ENCODE measurements around the gene NDST4.
A peak's percentile ranks its signal among the peaks of the same experiment; 100 is the strongest.

Gene NDST4

DNA sequence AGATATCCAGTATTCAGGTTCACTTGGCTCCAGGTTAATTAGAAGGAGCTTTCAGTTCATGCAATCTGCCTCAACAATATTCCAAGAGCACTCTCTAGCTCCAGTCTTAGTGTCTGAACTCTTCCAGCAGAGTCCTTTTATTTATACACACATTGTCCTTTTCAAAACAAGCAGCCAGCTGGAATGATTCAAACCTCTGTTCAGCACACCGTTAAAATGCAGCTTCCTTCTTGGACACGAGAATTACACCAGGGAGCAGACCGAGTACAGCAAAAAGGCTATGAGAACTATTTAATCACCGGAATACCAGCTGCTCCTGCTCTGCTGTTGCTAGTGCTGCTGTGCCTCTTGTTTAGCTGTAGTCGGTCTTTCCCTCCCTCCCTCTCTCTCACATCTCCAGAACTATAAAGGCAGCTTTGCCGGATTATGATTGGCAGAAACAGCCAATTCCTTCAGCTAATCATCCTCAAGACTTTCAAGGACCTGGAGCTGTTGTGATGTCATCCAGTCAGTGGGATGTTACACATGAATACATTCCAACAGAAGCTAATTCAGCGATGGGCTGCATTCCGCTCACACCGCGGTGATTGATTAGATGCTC lies at the start of gene NDST4:
Gene NDST4, minus strand, starts transcription at position 115 of the 601 bp plus-strand sequence. CDS start 36,584 bp downstream, outside the sequence.
- no peak for DNase-seq

GRCh38 chr4:115159141-115159540 lies 45.7 kb upstream of the NDST4 start:
- DNase-seq: no peak

DNA sequence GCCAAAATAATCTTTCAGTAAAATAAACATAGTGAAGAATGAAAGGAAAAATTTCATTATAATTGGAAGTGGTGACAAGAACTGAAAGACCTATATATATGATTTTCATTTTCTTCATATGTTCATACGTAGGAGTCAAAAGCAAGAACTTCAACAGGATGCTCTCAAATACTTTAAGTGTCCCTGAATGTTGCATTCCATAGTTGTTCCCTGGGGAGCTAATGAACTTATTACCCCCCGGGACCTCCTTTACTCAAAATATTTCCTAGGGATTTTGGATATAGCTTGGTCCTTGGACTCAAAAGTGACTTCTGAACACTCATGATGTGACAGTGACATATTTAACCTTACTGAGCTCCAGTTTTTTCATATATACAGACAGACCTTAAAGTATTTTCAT lies 44.9 kb upstream of the NDST4 start:
- DNase-seq: no peak

DNA sequence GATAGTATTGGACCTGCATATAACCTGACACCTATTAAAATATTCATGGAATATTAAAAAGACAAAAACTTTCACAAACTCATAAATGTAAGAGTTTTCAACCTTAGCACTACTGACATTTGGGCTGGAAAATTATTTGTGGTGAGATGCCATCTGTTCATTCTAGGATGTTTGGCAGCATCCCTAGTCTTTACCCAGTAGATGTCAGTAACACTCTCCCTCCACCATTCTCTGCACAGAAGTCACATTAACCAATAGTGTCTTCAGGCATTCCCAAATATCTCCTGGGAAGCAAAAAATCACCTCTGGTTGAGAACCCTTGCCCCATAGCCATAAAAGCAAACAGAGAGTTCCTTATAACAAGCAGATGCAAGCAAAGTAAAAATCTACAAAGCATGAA lies 41.4 kb upstream of the NDST4 start:
- peak; percentile 8 for DNase-seq

DNA sequence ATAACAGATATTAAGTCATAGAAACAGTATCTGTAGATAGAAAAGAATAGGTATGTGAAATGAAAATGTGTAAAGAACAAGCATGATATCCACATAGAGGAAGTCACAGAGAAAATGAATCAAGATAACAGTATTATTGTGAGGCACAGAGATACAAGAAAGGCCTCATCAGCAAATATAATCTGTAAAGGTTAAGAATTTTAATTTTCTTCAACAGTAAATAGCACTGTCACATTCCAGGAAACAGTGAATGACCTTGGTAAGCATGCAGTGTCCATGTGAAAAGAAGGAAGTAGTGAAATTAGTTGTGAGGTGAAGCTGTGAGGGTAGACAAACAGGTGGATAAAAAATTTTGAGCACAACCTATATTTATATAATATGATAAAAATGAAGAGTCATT lies 39.5 kb upstream of the NDST4 start:
- no peak for DNase-seq

GRCh38 chr4:115152081-115152480 lies 38.7 kb upstream of the NDST4 start:
- no peak for DNase-seq

DNA sequence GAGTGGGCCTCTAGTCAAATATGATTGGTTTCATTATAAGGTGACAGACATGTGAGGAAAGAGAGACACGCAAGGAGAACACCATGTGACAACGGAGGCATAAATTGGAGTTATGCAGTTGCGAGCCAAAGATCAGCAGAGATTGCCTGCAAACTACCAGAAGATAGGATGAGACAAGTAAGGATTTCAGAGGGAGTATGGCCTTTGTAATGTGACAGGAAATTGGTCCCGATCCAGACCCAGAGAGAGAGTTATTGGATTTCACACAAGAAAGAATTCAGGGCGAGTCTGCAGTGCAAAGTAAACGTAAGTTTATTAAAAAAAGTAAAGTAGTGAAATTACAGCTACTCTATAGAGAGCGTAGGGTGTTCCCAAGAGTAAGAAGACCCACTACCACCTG lies 35.7 kb upstream of the NDST4 start:
- DNase-seq: no peak

- no peak for DNase-seq
Measured at GRCh38 chr4:115145393-115146160, 32.2 kb upstream of the NDST4 start.

DNA sequence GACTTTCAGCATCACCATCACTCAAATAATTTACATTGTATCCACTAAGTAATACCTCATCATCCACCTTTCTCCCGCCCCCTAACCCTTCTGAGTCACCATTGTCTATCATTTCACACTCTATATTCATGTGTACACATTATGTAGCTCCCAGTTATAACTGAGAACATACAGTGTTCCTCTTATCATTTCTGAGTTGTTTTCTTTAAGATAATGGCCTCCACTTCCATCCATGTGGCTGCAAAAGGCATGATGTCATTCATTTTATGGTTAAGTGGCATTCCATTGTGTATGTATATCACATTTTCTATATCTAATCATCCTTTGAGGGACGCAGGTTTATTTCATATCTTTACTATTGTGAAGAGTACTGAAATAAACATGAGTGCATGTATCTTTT lies 14.6 kb upstream of the NDST4 start:
- no peak for DNase-seq

- DNase-seq: no peak
Measured at GRCh38 chr4:115126491-115126890, 13.1 kb upstream of the NDST4 start.

GRCh38 chr4:115121351-115122043 lies 8.1 kb upstream of the NDST4 start:
- no peak for DNase-seq

- DNase-seq: peak; percentile 18
Measured at GRCh38 chr4:115119804-115120352, 6.5 kb upstream of the NDST4 start.

DNA sequence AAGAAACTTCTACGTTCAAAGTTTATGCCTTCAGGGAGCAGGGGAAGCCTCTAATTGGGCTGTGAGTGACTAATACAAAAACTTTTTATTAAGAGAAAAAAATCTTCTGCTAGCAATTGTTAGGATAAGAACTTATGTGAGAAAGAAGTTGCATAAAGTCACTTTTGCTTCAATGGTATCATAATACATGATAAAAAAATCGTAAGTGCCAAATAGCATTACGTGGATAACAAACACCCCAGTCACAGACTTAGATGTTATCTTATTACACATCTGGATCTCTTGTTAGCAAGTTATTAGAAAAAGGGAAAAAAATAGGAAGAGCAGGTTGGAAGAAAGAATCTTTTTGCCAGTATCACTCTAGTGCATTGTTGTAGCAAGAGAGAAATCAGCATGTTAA lies 4.2 kb upstream of the NDST4 start:
- no peak for DNase-seq

DNA sequence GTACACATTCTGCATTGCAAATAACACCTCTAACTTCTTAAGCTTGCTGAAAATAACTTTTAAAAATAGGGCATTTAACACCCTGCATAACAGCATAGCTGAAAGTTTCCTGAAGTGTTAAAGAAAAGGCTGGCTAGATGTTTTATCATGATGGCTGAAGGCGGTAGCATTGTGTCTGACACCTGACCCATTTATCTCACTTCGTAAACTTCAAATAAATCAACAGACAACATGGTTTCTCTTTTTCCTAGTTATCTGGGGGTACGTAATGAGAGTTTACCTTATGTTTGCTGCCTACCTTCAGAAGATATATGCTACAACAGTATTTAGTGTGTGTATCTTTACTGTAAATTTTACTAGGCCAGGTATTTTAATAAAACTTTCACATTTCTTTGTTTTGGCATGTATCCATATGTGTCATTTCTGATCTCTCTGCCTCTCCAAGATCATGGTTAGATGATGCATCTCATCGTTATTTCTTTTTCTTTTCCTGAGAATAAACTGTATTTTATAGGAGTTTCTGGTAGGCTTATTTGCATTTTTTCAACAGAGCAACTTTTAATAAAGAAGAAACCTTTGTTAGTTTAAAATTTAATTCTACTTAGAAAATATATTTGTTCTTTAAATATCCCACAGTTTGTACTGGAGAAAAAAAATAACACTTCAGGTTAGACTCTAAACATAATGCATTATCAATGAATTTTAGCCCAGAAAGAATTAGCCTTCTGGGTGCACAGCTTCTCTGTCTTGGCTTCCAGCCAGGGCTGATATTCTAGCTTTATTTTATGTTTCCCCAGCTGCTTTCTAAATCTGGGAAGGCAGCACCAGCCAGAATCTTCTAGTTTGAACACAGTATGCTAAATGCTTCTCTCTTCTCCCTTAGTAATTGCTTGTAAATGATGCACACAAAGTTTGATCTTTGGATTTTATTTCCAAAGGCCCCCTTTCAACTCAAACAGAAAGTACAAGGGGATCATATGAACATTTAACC lies 2.9 kb downstream of the NDST4 start:
- peak; percentile 2 for DNase-seq

GRCh38 chr4:115108850-115109249 lies 4.6 kb downstream of the NDST4 start:
- no peak for DNase-seq

DNA sequence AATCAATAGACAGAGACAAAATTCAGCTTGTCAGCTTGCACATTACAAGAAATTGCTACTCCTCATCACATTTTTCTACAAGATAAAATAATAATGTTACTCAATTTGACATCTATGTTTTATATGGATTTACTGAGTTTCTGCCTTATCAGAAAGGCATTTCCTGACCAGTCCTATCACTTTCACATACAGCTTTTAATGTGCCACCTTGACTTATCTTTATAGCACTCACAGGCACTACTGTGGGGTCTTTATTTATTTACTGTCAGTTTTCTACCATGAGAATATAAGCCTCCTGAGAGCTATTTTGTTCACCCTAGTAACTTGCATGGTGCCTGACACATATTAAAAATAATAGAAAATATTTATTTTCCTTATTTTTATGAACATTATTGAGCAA lies 6.0 kb downstream of the NDST4 start:
- no peak for DNase-seq

DNA sequence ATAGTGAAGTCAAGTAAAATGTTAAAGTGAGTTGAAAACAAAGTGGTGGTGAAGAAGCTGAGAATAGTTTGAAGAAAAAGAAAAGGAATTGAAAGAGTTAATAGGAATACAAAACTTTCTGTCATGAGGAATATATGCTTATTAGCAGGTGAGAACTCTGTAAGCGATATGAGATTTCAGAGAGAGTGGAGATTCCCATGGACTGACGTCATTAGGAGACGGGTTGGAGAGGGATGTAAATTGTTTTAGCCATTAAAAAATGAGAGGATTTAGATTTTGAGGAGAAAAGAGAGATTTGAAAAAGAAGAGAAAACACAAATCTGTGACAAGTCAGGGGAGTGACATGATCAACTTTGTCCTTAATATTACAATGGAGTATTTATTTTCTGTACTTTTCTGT lies 11.7 kb downstream of the NDST4 start:
- no peak for DNase-seq

DNA sequence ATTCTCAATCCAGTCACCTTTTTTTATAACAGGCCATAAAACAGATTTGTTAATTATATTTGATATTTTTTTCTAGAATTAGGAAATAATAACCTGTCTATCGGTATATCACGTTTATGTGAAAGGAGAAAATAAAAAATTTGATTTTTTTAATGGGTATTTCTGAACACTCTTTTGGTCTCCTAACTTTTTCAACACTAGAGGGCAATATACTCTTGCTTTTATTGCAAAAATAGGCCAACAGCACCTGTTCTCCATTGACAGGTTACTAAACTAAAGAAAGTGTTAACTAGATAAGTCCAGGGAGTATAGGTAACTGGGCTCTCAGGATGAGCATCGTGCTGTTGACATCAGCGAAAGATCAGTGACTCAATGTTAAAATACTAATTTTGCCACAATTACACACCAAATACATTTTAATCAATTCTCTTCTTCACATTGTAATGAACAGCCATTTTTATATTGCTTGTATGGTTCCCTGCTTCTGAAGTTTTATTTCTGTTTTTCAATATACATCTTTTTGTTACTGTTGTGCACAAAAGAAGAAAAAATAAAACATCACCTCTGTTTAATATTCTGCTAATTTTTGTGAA lies 22.8 kb downstream of the NDST4 start:
- peak; percentile 63 for DNase-seq

GRCh38 chr4:115082633-115083032 lies 30.8 kb downstream of the NDST4 start:
- DNase-seq: no peak

DNA sequence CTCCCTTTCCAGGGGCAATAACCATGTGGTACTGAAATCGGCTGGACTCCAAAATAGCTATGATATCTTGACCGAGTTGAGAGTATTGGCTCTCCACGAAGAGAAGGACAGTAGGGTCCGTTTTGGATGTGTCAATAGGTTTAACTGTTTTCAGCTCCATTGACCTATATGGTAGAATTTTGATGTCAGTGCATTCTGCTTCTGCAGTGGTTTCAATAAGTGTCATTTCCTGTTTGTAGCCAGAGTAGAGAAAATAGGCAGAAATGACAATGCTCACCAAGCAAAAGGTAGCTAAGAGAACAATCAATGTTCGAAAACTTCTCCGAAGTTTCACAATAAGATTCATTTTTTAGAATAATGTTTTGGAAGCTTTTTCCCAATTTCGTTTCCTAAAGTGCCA lies 36.7 kb downstream of the NDST4 start:
- no peak for DNase-seq

GRCh38 chr4:115058533-115058932 lies 54.9 kb downstream of the NDST4 start:
- no peak for DNase-seq

DNA sequence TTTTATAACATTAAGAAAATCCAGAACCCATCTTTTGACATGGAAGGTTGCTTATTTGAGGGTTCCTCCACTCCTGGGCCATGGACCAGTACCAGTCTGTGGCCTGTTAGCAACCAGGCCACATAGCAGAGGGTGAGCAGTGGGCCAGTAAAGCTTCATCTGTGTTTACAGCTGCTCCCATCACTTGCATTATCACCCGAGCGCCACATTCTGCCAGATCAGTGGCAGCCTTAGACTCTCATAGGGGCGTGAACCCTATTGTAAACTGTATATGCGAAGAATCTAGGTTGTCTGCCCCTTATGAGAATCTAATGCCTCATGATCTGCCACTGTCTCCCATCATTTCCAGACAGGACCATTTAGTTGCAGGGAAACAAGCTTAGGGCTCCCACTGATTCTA lies 58.6 kb downstream of the NDST4 start:
- DNase-seq: no peak

Measured in hematopoietic multipotent progenitor cell treated with erythropoietin and hydrocortisone succinate and interleukin-3 and kit ligand, for 4 days (in vitro differentiated cells).